ENCODE measurements around the gene CTAG1A. TPM values are rescaled to one million over a fixed set of nuclear protein-coding genes. Genes with fewer than 3 reads are reported as not detected.

The CTAG1A gene

Small RNA genes lying within 50 kb of the gene (small RNA-seq; reads per million reads assigned to genes)
- gene AC244090.1 (ENCODE audit: low read depth) (not detected), gene AC244107.2 (ENCODE audit: low read depth) (not detected)

Data from mesenchymal stem cell (in vitro differentiated cells and primary cell).